ENCODE results near the gene UNC45A. TPM values are rescaled to one million over a fixed set of nuclear protein-coding genes. Genes with fewer than 3 reads are reported as not detected.

UNC45A gene
- total and polyA plus RNA-seq, 2 of the 13 experiments (the other 11 are each of a cell fraction or from before 2014, with no cell fraction given): 33.8 to 39.7 TPM

- TF ChIP-seq FOXP4 (CRISPR knock-in tag; IDR thresholded peaks at IDR 0.05) (0 out of 2 replicates have a peak, but pooled peaks have one; percentile 35), MEIS2 (CRISPR knock-in tag; IDR thresholded peaks at IDR 0.05) (peak; percentile 58), ARID2 (CRISPR knock-in tag; IDR thresholded peaks at IDR 0.05; ENCODE audit: borderline replicate concordance) (peak; percentile 75; the same call in 1 of the 2 replicates), ZNF225 (CRISPR knock-in tag; IDR thresholded peaks at IDR 0.05) (no peak), ERF (CRISPR knock-in tag; IDR thresholded peaks at IDR 0.05) (peak; percentile 58; the same call in 1 of the 2 replicates), AKAP8 (CRISPR knock-in tag; IDR thresholded peaks at IDR 0.05) (no peak), ZNF710 (CRISPR knock-in tag; IDR thresholded peaks at IDR 0.05; ENCODE audit: borderline replicate concordance) (0 out of 2 replicates have a peak, but pooled peaks have one; percentile 44), ZNF280D (CRISPR knock-in tag; IDR thresholded peaks at IDR 0.05) (peak; percentile 80), HOXA3 (CRISPR knock-in tag; IDR thresholded peaks at IDR 0.05) (peak; percentile 73), PLRG1 (conservative IDR thresholded peaks at IDR 0.05) (no peak), SATB2 (CRISPR knock-in tag; IDR thresholded peaks at IDR 0.05) (0 out of 2 replicates have a peak, but pooled peaks have one; percentile 52), PHF5A (CRISPR knock-in tag; IDR thresholded peaks at IDR 0.05; ENCODE audit: low read depth, unreplicated experiment) (no peak), ZNF430 (CRISPR knock-in tag; IDR thresholded peaks at IDR 0.05) (peak; percentile 88; the same call in 1 of the 2 replicates), PRDM15 (CRISPR knock-in tag; IDR thresholded peaks at IDR 0.05) (peak; percentile 50), PBX2 (CRISPR knock-in tag; IDR thresholded peaks at IDR 0.05) (no peak), ZNF331 (CRISPR knock-in tag; IDR thresholded peaks at IDR 0.05) (no peak), FOXM1 (CRISPR knock-in tag; IDR thresholded peaks at IDR 0.05) (peak; percentile 96)
Observed at GRCh38 chr15:90954712-90955623, 19.9 kb downstream of the UNC45A start, which contains the start of gene RCCD1 (continued).

All from HepG2 (cell line).